Astrocyte (in vitro differentiated cells and primary cell): ENCODE data around the gene GNL2.

Source experiments
- CTCF ChIP-seq: IDR thresholded peaks from 2 replicates; pipeline ENCODE4 v1.5.1; 2011; ENCODE audit warnings: low read depth, mild to moderate bottlenecking, inconsistent platforms, low read length, moderate library complexity; ENCODE audit not compliant: insufficient read depth
- EZH2 ChIP-seq: IDR thresholded peaks from 2 replicates; pipeline ENCODE4 v1.6.1; 2012; ENCODE audit warnings: mild to moderate bottlenecking, low read length, inconsistent platforms; ENCODE audit not compliant: insufficient read depth

GRCh38 chr1:37533317-37534093, 62.2 kb downstream of the GNL2 start:
- TF ChIP-seq CTCF (no peak), EZH2 (no peak)
